Stomach (tissue), 9 donors: Measurements from ENCODE around the gene NRG3. TPM values are rescaled to one million over a fixed set of nuclear protein-coding genes. Genes with fewer than 3 reads are reported as not detected.

Experiments
- DNase-seq, 2 donors: peaks; one replicate each; pipeline versions ENCODE4 v3.0.0 to v3.0.0-alpha.2; 2013 to 2019
- H3K27ac ChIP-seq, 5 donors: fragments of 200-600 bp in 4 of 5; sonication (generic) in 4 of 5; one replicate each; pipeline ENCODE4 v1.5.1; 2013 to 2019; ENCODE audit warnings: mild to moderate bottlenecking in 1 of 5, moderate library complexity in 1 of 5
- H3K27me3 ChIP-seq, 3 donors: fragments of 200-600 bp; sonication (generic); one replicate each; pipeline ENCODE4 v1.5.1; 2017 to 2019; ENCODE audit warnings: mixed run types in 1 of 3
- H3K36me3 ChIP-seq, 4 donors: fragments of 200-600 bp; sonication (generic); 1 replicate in 3 of 4; 2 replicates in 1 of 4; pipeline ENCODE4 v1.5.1; 2016 to 2019
- H3K4me1 ChIP-seq, 4 donors: fragments of 200-600 bp; sonication (generic); one replicate each; pipeline ENCODE4 v1.5.1; 2016 to 2019
- H3K4me3 ChIP-seq, 4 donors: fragments of 200-600 bp; sonication (generic) in 3 of 4; one replicate each; pipeline ENCODE4 v1.5.1; 2016 to 2019; ENCODE audit warnings: mild to moderate bottlenecking in 1 of 4
- H3K9me3 ChIP-seq, 4 donors: fragments of 200-600 bp; sonication (generic); one replicate each; pipeline ENCODE4 v1.5.1; 2016 to 2019
- CTCF ChIP-seq, 7 experiments: fragments of 450-650 bp in 4 of 7; fragments of 200-600 bp in 3 of 7; sonication (generic) in 3 of 7; IDR thresholded peaks; one replicate each; pipeline ENCODE4 v1.5.1; 2016 to 2019; ENCODE audit warnings: antibody characterized with exemption in 7 of 7, control low read depth in 2 of 7, mild to moderate bottlenecking in 1 of 7
- EP300 ChIP-seq: sonication (generic); formaldehyde crosslinking; IDR thresholded peaks from one replicate; pipeline ENCODE4 v1.6.1; 2017; ENCODE audit warnings: antibody characterized with exemption
- POLR2A ChIP-seq, 4 donors: fragments of 450-650 bp; IDR thresholded peaks; one replicate each; pipeline ENCODE4 v1.6.1; 2016; ENCODE audit warnings: antibody characterized with exemption in 4 of 4, control low read depth in 2 of 4, mild to moderate bottlenecking in 1 of 4, moderate library complexity in 1 of 4
- POLR2AphosphoS5 ChIP-seq, 3 donors: sonication (generic); formaldehyde crosslinking; IDR thresholded peaks; one replicate each; pipeline ENCODE4 v1.6.1; 2016; ENCODE audit warnings: antibody characterized with exemption in 3 of 3
- WGBS, 5 donors: extraction: QIAGEN DNeasy Blood & Tissue Kit in 3 of 5; methylation state at CpG; one replicate each; pipeline versions ENCODE4 v1.1.5 to v1.1.7; 2013 to 2018; 5-methylcytosine and 5-hydroxymethylcytosine counted together
- intact Hi-C: fragments of 100-400 bp; cut with DNase I; formaldehyde crosslinking; loops from one replicate; pipeline ENCODE4 v1.15.1; 2023; ENCODE audit warnings: low total_unique reads
- polyA plus RNA-seq, 3 donors: library from polyadenylated mRNA; stranded (reverse); fragments of 200-250 nt; gene quantifications; one replicate each; pipeline ENCODE4 v1.2.3, GENCODE V29; 2013
- total RNA-seq, 5 donors: library from RNA; depleted of rRNA; stranded (reverse); fragments of >200 nt; gene quantifications; one replicate each; pipeline versions ENCODE4 v1.1.0 to v1.2.3, GENCODE V29; 2014 to 2016
- donor health status: healthy with polysubstance abuse.
- donor health status: Bipolar disorder and iron deficiency.
- donor health status: healthy.

NRG3 gene
- total and polyA plus RNA-seq, 8 donors = 0.08 to 2.5 (median 0.52) TPM; not detected in 4

- no peak for TF ChIP-seq POLR2AphosphoS5 (IDR thresholded peaks at IDR 0.05)
- TF ChIP-seq CTCF (IDR thresholded peaks at IDR 0.05) = no peak
- TF ChIP-seq EP300 = no peak
- TF ChIP-seq POLR2A (IDR thresholded peaks at IDR 0.05) = no peak
- WGBS, 5 donors = 41 to 67% (median 60%) methylated on average over 4 of the region's 4 CpGs
- intact Hi-C loops = no loop called here
Observed at GRCh38 chr10:82462910-82463551, 588.0 kb downstream of the NRG3 start.

GRCh38 chr10:82463614-82464013, 588.6 kb downstream of the NRG3 start:
- no peak for TF ChIP-seq CTCF (IDR thresholded peaks at IDR 0.05)
- no peak for TF ChIP-seq POLR2AphosphoS5 (IDR thresholded peaks at IDR 0.05)
- TF ChIP-seq EP300 = no peak
- Histone ChIP-seq H3K27ac (no peak overlapping the region), H3K4me3 (no peak overlapping the region), H3K36me3 (no peaks in the 10 kb centered on the region), H3K4me1 (peaks cover 0 to 7% (median 0%) of the 10 kb centered on the region in 4 donors), H3K9me3 (no peaks in the 10 kb centered on the region), H3K27me3 (no peaks in the 10 kb centered on the region)
- WGBS, 5 donors = 24 to 58% (median 43%) methylated on average over 1 of the region's 1 CpG
- intact Hi-C loops = no loop called here
- DNase-seq = no peak

More at GRCh38 chr10:82462910-82463551, 588.0 kb downstream of the NRG3 start:
- Histone ChIP-seq H3K27me3 (no peaks in the 10 kb centered on the region), H3K4me1 (peaks cover 0 to 7% (median 0%) of the 10 kb centered on the region in 4 donors), H3K9me3 (no peaks in the 10 kb centered on the region), H3K27ac (no peak overlapping the region), H3K36me3 (no peaks in the 10 kb centered on the region), H3K4me3 (no peak overlapping the region)
- DNase-seq = no peak

DNA sequence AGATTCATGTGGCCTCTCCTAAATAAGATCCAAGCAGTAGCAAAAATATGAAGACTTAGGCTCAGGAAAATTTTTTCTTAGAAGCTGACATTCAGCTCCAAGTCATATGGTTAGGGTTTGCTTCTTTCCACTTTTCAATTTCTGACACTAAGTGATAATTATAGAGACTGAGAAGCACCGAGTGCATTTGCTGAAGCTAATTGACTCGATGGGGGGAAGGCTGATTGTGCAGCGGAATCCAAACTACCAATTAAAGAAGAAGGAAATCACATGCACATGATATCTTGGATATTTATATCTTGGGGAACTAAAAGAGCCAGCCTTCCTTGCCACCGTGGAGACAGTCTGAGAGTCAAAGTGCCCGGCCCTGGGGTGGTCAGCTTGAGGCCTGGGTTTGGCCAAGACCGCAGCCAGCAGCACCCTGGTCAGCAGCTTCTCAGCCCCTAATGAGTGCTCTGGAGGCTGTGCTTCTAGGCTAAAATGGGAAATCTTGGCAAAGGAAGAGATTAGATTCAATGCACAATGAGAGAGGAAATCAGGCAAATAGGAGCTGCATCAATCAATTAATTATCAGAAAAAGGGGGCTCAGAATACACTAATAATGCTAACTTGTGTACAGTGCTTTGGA, 589.3 kb downstream of the NRG3 start:
- no peaks in the 10 kb centered on the region for H3K9me3 ChIP-seq
- 75 to 87% (median 83%) methylated on average over 6 of the region's 6 CpGs for whole genome bisulfite sequencing, 5 donors
- H3K4me1 ChIP-seq = peaks cover 0 to 7% (median 0%) of the 10 kb centered on the region in 4 donors
- no peak overlapping the region for H3K4me3 ChIP-seq
- H3K27ac ChIP-seq = no peak overlapping the region
- no peak for TF ChIP-seq POLR2A (IDR thresholded peaks at IDR 0.05)
- no peak for TF ChIP-seq CTCF (IDR thresholded peaks at IDR 0.05)
- no peak for TF ChIP-seq EP300
- TF ChIP-seq POLR2AphosphoS5 (IDR thresholded peaks at IDR 0.05) = no peak
- no peaks in the 10 kb centered on the region for H3K36me3 ChIP-seq
- intact Hi-C loops = no loop called here
- no peaks in the 10 kb centered on the region for H3K27me3 ChIP-seq
- no peak for DNase-seq

DNA sequence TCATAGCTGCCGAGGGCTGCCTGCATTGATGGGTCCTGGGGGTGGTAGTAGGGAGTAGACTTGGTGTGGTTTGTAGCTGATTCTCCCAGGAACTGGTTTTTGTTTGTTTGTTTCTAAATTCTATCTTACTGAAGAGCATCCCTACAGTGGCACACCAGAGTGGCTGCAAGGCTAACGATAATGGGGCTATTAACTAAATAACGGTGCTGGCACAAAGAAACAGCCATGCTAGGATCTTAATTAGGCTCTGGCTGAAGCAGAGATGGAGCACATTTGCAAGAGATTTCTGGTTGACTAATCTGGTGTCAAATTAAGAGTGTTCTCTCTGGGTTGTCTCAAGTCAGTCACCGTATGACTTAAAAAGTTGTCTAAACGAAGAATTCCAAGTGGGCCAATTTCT, 590.0 kb downstream of the NRG3 start:
- H3K36me3 ChIP-seq = no peaks in the 10 kb centered on the region
- H3K9me3 ChIP-seq = no peaks in the 10 kb centered on the region
- TF ChIP-seq CTCF (IDR thresholded peaks at IDR 0.05) = no peak
- no peak for TF ChIP-seq EP300
- 84 to 92% (median 88%) methylated on average over 5 of the region's 5 CpGs for WGBS, 5 donors
- H3K4me1 ChIP-seq = peaks cover 0 to 7% (median 0%) of the 10 kb centered on the region in 4 donors
- no peak for DNase-seq
- intact Hi-C loops = no loop called here
- no peak overlapping the region for H3K4me3 ChIP-seq
- no peaks in the 10 kb centered on the region for H3K27me3 ChIP-seq
- no peak overlapping the region for H3K27ac ChIP-seq
